ENCODE results near the gene DLG2.
A peak's percentile ranks its signal among the peaks of the same experiment; 100 is the strongest.

Gene DLG2

GRCh38 chr11:84471501-84471900 is 1155.6 kb downstream of the DLG2 start:
- no peak overlapping the region for H3K4me3 ChIP-seq (ENCODE audit: low read length)
- H3K9ac ChIP-seq (ENCODE audit: low read depth, low read length), result no peak overlapping the region
- no peaks in the 10 kb centered on the region for H3K27me3 ChIP-seq (ENCODE audit: control insufficient read depth, insufficient read depth, low read length)
- H3K4me1 ChIP-seq (ENCODE audit: control insufficient read depth, insufficient read depth, low read length), result no peaks in the 10 kb centered on the region
- no peaks in the 10 kb centered on the region for H3K9me3 ChIP-seq (replicated peaks; ENCODE audit: low read length)
- no peaks in the 10 kb centered on the region for H3K36me3 ChIP-seq (ENCODE audit: insufficient read depth, low read length)
- no peak overlapping the region for H3K4me2 ChIP-seq (ENCODE audit: low read length)

- Histone ChIP-seq H3K4me3 (ENCODE audit: low read length) (no peak overlapping the region), H3K36me3 (ENCODE audit: insufficient read depth, low read length) (no peaks in the 10 kb centered on the region), H3K9ac (ENCODE audit: low read depth, low read length) (no peak overlapping the region), H3K27me3 (ENCODE audit: control insufficient read depth, insufficient read depth, low read length) (no peaks in the 10 kb centered on the region), H3K4me2 (ENCODE audit: low read length) (no peak overlapping the region), H3K4me1 (ENCODE audit: control insufficient read depth, insufficient read depth, low read length) (peaks cover 6% of the 10 kb centered on the region), H3K9me3 (replicated peaks; ENCODE audit: low read length) (no peaks in the 10 kb centered on the region)
Observed at GRCh38 chr11:84468235-84468634, 1158.9 kb downstream of the DLG2 start.

GRCh38 chr11:84465040-84465439 is 1162.1 kb downstream of the DLG2 start:
- Histone ChIP-seq H3K4me1 (ENCODE audit: control insufficient read depth, insufficient read depth, low read length) (peaks cover 10% of the 10 kb centered on the region), H3K4me3 (ENCODE audit: low read length) (no peak overlapping the region), H3K36me3 (ENCODE audit: insufficient read depth, low read length) (no peaks in the 10 kb centered on the region), H3K9ac (ENCODE audit: low read depth, low read length) (no peak overlapping the region), H3K9me3 (replicated peaks; ENCODE audit: low read length) (no peaks in the 10 kb centered on the region), H3K4me2 (ENCODE audit: low read length) (peak overlapping the region; percentile 25), H3K27me3 (ENCODE audit: control insufficient read depth, insufficient read depth, low read length) (no peaks in the 10 kb centered on the region)

GRCh38 chr11:84455691-84456090 is 1171.5 kb downstream of the DLG2 start:
- no peaks in the 10 kb centered on the region for H3K27me3 ChIP-seq (ENCODE audit: control insufficient read depth, insufficient read depth, low read length)
- no peaks in the 10 kb centered on the region for H3K9me3 ChIP-seq (replicated peaks; ENCODE audit: low read length)
- H3K36me3 ChIP-seq (ENCODE audit: insufficient read depth, low read length), result no peaks in the 10 kb centered on the region
- no peak overlapping the region for H3K9ac ChIP-seq (ENCODE audit: low read depth, low read length)
- no peaks in the 10 kb centered on the region for H3K4me1 ChIP-seq (ENCODE audit: control insufficient read depth, insufficient read depth, low read length)
- no peak overlapping the region for H3K4me3 ChIP-seq (ENCODE audit: low read length)
- no peak overlapping the region for H3K4me2 ChIP-seq (ENCODE audit: low read length)

- Histone ChIP-seq H3K9ac (ENCODE audit: low read depth, low read length) (no peak overlapping the region), H3K4me1 (ENCODE audit: control insufficient read depth, insufficient read depth, low read length) (no peaks in the 10 kb centered on the region), H3K4me2 (ENCODE audit: low read length) (no peak overlapping the region), H3K36me3 (ENCODE audit: insufficient read depth, low read length) (no peaks in the 10 kb centered on the region), H3K27me3 (ENCODE audit: control insufficient read depth, insufficient read depth, low read length) (no peaks in the 10 kb centered on the region), H3K4me3 (ENCODE audit: low read length) (no peak overlapping the region), H3K9me3 (replicated peaks; ENCODE audit: low read length) (no peaks in the 10 kb centered on the region)
Observed at GRCh38 chr11:84452211-84452610, 1174.9 kb downstream of the DLG2 start.

GRCh38 chr11:84438565-84438964 is 1188.6 kb downstream of the DLG2 start:
- Histone ChIP-seq H3K36me3 (ENCODE audit: insufficient read depth, low read length) (no peaks in the 10 kb centered on the region), H3K4me3 (ENCODE audit: low read length) (no peak overlapping the region), H3K27me3 (ENCODE audit: control insufficient read depth, insufficient read depth, low read length) (peaks cover 5% of the 10 kb centered on the region), H3K9me3 (replicated peaks; ENCODE audit: low read length) (no peaks in the 10 kb centered on the region), H3K4me2 (ENCODE audit: low read length) (no peak overlapping the region), H3K9ac (ENCODE audit: low read depth, low read length) (no peak overlapping the region), H3K4me1 (ENCODE audit: control insufficient read depth, insufficient read depth, low read length) (no peaks in the 10 kb centered on the region)

GRCh38 chr11:84437071-84437980 is 1189.8 kb downstream of the DLG2 start:
- no peaks in the 10 kb centered on the region for H3K9me3 ChIP-seq (replicated peaks; ENCODE audit: low read length)
- H3K4me3 ChIP-seq (ENCODE audit: low read length), result no peak overlapping the region
- no peaks in the 10 kb centered on the region for H3K36me3 ChIP-seq (ENCODE audit: insufficient read depth, low read length)
- H3K4me2 ChIP-seq (ENCODE audit: low read length), result no peak overlapping the region
- H3K27me3 ChIP-seq (ENCODE audit: control insufficient read depth, insufficient read depth, low read length), result peaks cover 5% of the 10 kb centered on the region
- no peaks in the 10 kb centered on the region for H3K4me1 ChIP-seq (ENCODE audit: control insufficient read depth, insufficient read depth, low read length)
- H3K9ac ChIP-seq (ENCODE audit: low read depth, low read length), result no peak overlapping the region

- no peaks in the 10 kb centered on the region for H3K9me3 ChIP-seq (replicated peaks; ENCODE audit: low read length)
- no peak overlapping the region for H3K9ac ChIP-seq (ENCODE audit: low read depth, low read length)
- H3K27me3 ChIP-seq (ENCODE audit: control insufficient read depth, insufficient read depth, low read length), result no peaks in the 10 kb centered on the region
- H3K4me3 ChIP-seq (ENCODE audit: low read length), result no peak overlapping the region
- no peaks in the 10 kb centered on the region for H3K36me3 ChIP-seq (ENCODE audit: insufficient read depth, low read length)
- no peak overlapping the region for H3K4me2 ChIP-seq (ENCODE audit: low read length)
- no peaks in the 10 kb centered on the region for H3K4me1 ChIP-seq (ENCODE audit: control insufficient read depth, insufficient read depth, low read length)
Observed at GRCh38 chr11:84430661-84431060, 1196.5 kb downstream of the DLG2 start.

- Histone ChIP-seq H3K4me1 (ENCODE audit: control insufficient read depth, insufficient read depth, low read length) (no peaks in the 10 kb centered on the region), H3K9me3 (replicated peaks; ENCODE audit: low read length) (no peaks in the 10 kb centered on the region), H3K36me3 (ENCODE audit: insufficient read depth, low read length) (no peaks in the 10 kb centered on the region), H3K27me3 (ENCODE audit: control insufficient read depth, insufficient read depth, low read length) (no peaks in the 10 kb centered on the region), H3K4me3 (ENCODE audit: low read length) (no peak overlapping the region), H3K4me2 (ENCODE audit: low read length) (no peak overlapping the region), H3K9ac (ENCODE audit: low read depth, low read length) (no peak overlapping the region)
Observed at GRCh38 chr11:84425673-84426072, 1201.5 kb downstream of the DLG2 start.

GRCh38 chr11:84420271-84420670 is 1206.9 kb downstream of the DLG2 start:
- no peak overlapping the region for H3K4me2 ChIP-seq (ENCODE audit: low read length)
- H3K4me3 ChIP-seq (ENCODE audit: low read length), result no peak overlapping the region
- no peaks in the 10 kb centered on the region for H3K9me3 ChIP-seq (replicated peaks; ENCODE audit: low read length)
- H3K9ac ChIP-seq (ENCODE audit: low read depth, low read length), result no peak overlapping the region
- no peaks in the 10 kb centered on the region for H3K4me1 ChIP-seq (ENCODE audit: control insufficient read depth, insufficient read depth, low read length)
- no peaks in the 10 kb centered on the region for H3K36me3 ChIP-seq (ENCODE audit: insufficient read depth, low read length)
- H3K27me3 ChIP-seq (ENCODE audit: control insufficient read depth, insufficient read depth, low read length), result no peaks in the 10 kb centered on the region

GRCh38 chr11:84419616-84420015 is 1207.5 kb downstream of the DLG2 start:
- Histone ChIP-seq H3K4me3 (ENCODE audit: low read length) (no peak overlapping the region), H3K4me2 (ENCODE audit: low read length) (no peak overlapping the region), H3K4me1 (ENCODE audit: control insufficient read depth, insufficient read depth, low read length) (no peaks in the 10 kb centered on the region), H3K27me3 (ENCODE audit: control insufficient read depth, insufficient read depth, low read length) (no peaks in the 10 kb centered on the region), H3K36me3 (ENCODE audit: insufficient read depth, low read length) (no peaks in the 10 kb centered on the region), H3K9ac (ENCODE audit: low read depth, low read length) (no peak overlapping the region), H3K9me3 (replicated peaks; ENCODE audit: low read length) (no peaks in the 10 kb centered on the region)

- Histone ChIP-seq H3K36me3 (ENCODE audit: insufficient read depth, low read length) (no peaks in the 10 kb centered on the region), H3K27me3 (ENCODE audit: control insufficient read depth, insufficient read depth, low read length) (no peaks in the 10 kb centered on the region), H3K4me3 (ENCODE audit: low read length) (no peak overlapping the region), H3K4me1 (ENCODE audit: control insufficient read depth, insufficient read depth, low read length) (no peaks in the 10 kb centered on the region), H3K4me2 (ENCODE audit: low read length) (no peak overlapping the region), H3K9ac (ENCODE audit: low read depth, low read length) (no peak overlapping the region), H3K9me3 (replicated peaks; ENCODE audit: low read length) (no peaks in the 10 kb centered on the region)
Observed at GRCh38 chr11:84414920-84415319, 1212.2 kb downstream of the DLG2 start.

Measured in skeletal muscle satellite cell (primary cell).